Measurements from ENCODE around the gene FAM131C. TPM values are rescaled to one million over a fixed set of nuclear protein-coding genes. Genes with fewer than 3 reads are reported as not detected.
A peak's percentile ranks its signal among the peaks of the same experiment; 100 is the strongest.
"Not testable (repeated sequence)": the region's sequence is repeated elsewhere in the genome, so short reads cannot be mapped to it uniquely, and the experiment has no call there.

Gene FAM131C
- total RNA-seq, 2 donors from 2014 or later, result not detected

DNA sequence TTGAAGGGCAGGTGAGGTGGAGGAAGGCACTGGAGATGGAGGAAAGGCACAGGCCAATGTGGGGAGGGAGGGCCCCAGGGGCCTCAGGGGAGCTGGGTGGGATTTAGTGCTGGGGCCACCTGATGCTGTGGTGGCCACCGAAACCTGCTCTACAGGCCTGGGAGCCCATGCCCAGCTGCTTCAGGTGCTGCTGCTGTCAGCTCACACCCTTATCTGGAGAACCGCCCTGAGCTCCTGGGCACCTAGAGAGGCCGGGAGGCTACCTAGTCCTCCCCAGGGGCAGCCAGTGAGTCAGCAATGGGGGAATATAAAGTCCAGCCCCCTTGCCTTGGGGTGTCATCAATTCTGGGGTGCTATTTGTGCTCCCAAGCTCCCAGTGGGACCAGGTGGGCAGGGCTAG is 12.2 kb downstream of the FAM131C start:
- no peaks in the 10 kb centered on the region for H3K9me3 ChIP-seq
- DNase-seq (ENCODE audit: low spot score), result no peak
- intact Hi-C loops (cut with DNase I), result no loop called here
- H3K27me3 ChIP-seq (replicated peaks; ENCODE audit: insufficient read depth), result no peaks in the 10 kb centered on the region
- H3K36me3 ChIP-seq, result no peaks in the 10 kb centered on the region
- H3K27ac ChIP-seq, result no peak overlapping the region
- H3K4me3 ChIP-seq, result no peak overlapping the region
- WGBS, result 70% methylated on average over 3 of the region's 3 CpGs
- no peaks in the 10 kb centered on the region for H3K4me1 ChIP-seq (replicated peaks)
- TF ChIP-seq POLR2A (IDR thresholded peaks at IDR 0.05), result no peak
- TF ChIP-seq, protein P1, sequence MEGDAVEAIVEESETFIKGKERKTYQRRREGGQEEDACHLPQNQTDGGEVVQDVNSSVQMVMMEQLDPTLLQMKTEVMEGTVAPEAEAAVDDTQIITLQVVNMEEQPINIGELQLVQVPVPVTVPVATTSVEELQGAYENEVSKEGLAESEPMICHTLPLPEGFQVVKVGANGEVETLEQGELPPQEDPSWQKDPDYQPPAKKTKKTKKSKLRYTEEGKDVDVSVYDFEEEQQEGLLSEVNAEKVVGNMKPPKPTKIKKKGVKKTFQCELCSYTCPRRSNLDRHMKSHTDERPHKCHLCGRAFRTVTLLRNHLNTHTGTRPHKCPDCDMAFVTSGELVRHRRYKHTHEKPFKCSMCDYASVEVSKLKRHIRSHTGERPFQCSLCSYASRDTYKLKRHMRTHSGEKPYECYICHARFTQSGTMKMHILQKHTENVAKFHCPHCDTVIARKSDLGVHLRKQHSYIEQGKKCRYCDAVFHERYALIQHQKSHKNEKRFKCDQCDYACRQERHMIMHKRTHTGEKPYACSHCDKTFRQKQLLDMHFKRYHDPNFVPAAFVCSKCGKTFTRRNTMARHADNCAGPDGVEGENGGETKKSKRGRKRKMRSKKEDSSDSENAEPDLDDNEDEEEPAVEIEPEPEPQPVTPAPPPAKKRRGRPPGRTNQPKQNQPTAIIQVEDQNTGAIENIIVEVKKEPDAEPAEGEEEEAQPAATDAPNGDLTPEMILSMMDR (IDR thresholded peaks at IDR 0.05), result no peak
- no peak for TF ChIP-seq POLR2AphosphoS5 (IDR thresholded peaks at IDR 0.05)

DNA sequence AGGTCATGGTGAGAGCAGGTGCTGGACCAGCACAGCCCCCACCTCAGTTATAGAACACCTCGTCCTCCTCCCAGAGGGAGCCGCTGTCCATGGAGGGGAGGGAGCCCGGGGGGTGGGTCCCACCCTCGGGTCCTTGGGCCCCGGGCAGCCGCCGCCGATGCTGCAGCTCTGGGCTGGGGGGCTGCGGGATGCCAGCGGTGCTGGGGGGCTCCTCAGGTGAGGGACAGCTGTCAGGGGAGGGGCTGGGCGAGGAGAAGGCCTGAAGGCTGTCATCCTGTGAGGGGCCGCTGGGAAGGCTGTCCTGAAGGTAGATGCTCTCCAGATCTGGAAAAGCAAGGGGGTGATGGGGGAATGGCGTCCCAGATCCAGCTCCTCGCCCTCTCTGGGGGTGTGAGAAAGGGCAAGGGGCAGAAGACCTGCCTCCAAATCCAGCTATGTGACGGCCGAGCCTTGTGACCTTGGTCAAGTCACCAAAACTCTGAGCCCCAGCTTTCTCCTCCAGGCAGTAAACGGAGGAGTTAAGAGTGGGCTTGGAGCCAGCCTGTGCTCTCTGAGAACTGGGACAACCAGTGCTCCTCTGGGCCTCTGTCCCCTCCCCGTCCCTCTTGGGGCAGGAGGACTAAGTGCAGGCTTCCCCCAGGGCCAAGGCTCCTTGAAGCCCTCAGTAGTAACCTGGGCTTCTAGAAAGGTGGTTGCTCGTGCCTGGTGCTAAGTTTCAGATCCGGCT is 14.9 kb downstream of the FAM131C start:
- H3K4me3 ChIP-seq; H3K27me3 ChIP-seq (replicated peaks; ENCODE audit: insufficient read depth); H3K27ac ChIP-seq; H3K4me1 ChIP-seq (replicated peaks); DNase-seq (ENCODE audit: low spot score); H3K9me3 ChIP-seq; H3K36me3 ChIP-seq: not testable (repeated sequence)
- intact Hi-C loops (cut with DNase I), result loop anchor here (5.0 kb wide), 1 partner anchor 51 kb away; no protein-coding TSS in a partner anchor
- 79% methylated on average over 12 of the region's 20 CpGs for WGBS

DNA sequence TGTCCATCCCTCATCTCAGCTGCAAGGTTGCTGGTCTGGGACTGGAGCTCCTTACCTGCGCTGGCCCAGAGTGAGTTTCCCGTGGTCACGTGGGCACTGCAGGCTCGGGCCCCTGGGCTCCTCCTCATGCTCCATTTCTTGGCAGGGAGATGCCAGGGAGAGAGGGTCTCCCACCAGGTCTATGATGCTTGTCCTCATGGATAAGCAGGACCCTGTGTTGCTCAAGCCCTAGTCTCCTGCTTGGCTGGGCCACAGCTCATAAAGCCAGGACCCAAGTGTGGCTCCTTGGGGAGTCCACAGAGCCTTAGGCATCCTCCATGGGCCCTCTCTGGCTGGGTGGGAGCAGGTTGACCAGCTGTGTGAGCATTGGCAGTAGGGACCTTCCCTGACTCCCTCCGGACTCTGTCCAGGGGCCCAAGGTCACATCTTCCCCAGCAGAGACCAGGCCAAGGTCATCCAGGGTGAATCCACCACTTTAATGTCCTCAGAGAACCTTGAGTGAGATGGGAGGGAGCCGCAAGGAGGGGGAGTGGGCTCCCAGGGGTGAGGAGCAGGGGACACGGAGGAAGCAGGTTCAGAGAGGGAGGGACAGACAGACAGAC is 16.0 kb downstream of the FAM131C start:
- intact Hi-C loops (cut with DNase I), result loop anchor here (5.0 kb wide), 1 partner anchor 50 kb away; no protein-coding TSS in a partner anchor
- H3K4me1 ChIP-seq (replicated peaks); H3K4me3 ChIP-seq; H3K27me3 ChIP-seq (replicated peaks; ENCODE audit: insufficient read depth); H3K9me3 ChIP-seq; DNase-seq (ENCODE audit: low spot score); H3K36me3 ChIP-seq; H3K27ac ChIP-seq: not testable (repeated sequence)
- 81% methylated on average over 7 of the region's 7 CpGs for WGBS

DNA sequence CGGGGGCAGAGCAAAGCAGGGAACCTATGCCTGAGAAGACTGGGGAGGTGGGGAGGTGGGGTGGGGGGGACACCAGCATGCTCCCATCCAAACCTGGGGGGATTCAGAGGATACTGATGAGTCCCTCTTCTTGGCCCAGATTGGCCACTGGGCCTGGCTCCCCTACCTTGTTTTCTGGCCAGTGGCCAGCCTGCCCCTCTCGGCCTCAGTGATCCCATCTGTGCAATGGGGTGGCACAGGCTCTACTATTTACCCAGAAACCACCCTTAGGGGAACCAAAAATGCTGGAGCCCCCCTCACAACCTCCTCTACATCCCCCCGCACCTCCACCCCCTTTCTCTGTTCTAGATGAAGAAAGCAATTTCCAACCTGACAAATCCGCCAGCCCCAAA is 16.9 kb downstream of the FAM131C start:
- H3K9me3 ChIP-seq; H3K4me3 ChIP-seq; H3K27me3 ChIP-seq (replicated peaks; ENCODE audit: insufficient read depth); H3K27ac ChIP-seq; H3K4me1 ChIP-seq (replicated peaks); DNase-seq (ENCODE audit: low spot score); H3K36me3 ChIP-seq: not testable (repeated sequence)
- intact Hi-C loops (cut with DNase I), result loop anchor here (5.0 kb wide), 1 partner anchor 49 kb away; no protein-coding TSS in a partner anchor
- 58% methylated on average over 3 of the region's 4 CpGs for WGBS

DNA sequence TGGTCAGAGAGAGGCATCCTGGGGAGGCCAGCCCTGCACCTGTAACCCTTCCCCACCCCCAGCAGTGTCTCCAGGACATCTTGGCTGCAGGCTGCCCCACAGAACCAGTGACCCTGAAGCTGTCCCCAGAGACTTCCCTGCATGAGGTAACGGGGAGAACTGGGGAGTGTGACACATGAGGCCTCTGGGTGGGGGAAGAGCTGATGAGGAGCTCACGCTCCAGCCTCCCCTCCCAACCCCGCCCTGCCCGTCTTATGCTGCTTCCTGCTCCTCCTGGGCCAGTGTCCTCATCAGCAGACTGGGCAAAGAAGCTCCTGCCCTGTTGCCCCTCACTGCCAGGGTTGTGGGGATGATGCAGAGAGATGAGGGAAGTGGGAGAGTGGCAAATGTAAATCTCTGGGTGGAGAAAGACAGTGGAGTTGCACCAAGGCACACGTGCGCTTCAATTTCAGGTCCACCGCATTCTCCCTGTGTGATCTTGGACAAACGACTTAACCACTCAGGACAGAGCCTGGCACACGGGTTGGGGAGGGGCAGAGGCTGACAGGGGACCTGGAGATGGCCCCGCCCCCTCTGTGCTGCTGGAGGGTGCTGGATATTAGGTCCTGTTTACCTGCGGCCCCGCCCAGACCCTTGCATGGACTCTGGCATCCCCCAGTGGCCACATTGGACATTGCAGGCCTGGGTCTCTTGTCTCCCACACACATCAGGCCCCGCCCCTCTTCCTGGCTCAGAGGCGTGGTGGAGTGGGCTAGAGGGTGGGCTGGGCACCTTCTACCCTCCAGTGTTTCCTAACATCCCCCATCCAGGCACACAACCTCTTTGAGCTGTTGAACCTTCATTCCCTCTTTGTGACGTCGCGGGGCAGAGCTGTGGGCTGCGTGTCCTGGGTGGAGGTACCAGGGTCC is 17.6 kb downstream of the FAM131C start:
- intact Hi-C loops (cut with DNase I), result loop anchor here (5.0 kb wide), 1 partner anchor 49 kb away; no protein-coding TSS in a partner anchor
- TF ChIP-seq POLR2A (IDR thresholded peaks at IDR 0.05), result no peak
- TF ChIP-seq, protein P1 (IDR thresholded peaks at IDR 0.05), result peak; percentile 71 to 98 (median 93)
- Histone ChIP-seq H3K4me1 (replicated peaks) (no peaks in the 10 kb centered on the region), H3K4me3 (no peak overlapping the region), H3K9me3 (no peaks in the 10 kb centered on the region), H3K27me3 (replicated peaks; ENCODE audit: insufficient read depth) (no peaks in the 10 kb centered on the region), H3K27ac (no peak overlapping the region), H3K36me3 (no peaks in the 10 kb centered on the region)
- WGBS, result 38% methylated on average over 18 of the region's 18 CpGs
- DNase-seq (ENCODE audit: low spot score), result peak; percentile 79

All from prostate gland (tissue), 2 donors.